GM19239 (cell line): ENCODE data around the gene IFITM10.

Source experiments
- DNase-seq: peaks from one replicate; pipeline ENCODE4 v3.0.0; 2011; ENCODE audit warnings: low spot score; ENCODE audit not compliant: insufficient read length
- FAIRE-seq: peaks from 2 replicates; lab custom pipeline; 2011; peaks lifted over from hg19 to GRCh38; lab: Jason Lieb, UNC

IFITM10 gene

GRCh38 chr11:1750481-1750839, at the start of gene IFITM10:
TSS of gene IFITM10 (minus strand) at chr11:1750595. CDS start at chr11:1750442, 153 bp downstream.
- FAIRE-seq (no peak), DNase-seq (no peak)

GRCh38 chr11:1797391-1798125, 47.2 kb upstream of the IFITM10 start:
- FAIRE-seq, result no peak

GRCh38 chr11:1796413-1797011, 46.1 kb upstream of the IFITM10 start:
- DNase-seq (no peak), FAIRE-seq (no peak)

More at GRCh38 chr11:1797391-1798125, 47.2 kb upstream of the IFITM10 start:
- no peak for DNase-seq

DNA sequence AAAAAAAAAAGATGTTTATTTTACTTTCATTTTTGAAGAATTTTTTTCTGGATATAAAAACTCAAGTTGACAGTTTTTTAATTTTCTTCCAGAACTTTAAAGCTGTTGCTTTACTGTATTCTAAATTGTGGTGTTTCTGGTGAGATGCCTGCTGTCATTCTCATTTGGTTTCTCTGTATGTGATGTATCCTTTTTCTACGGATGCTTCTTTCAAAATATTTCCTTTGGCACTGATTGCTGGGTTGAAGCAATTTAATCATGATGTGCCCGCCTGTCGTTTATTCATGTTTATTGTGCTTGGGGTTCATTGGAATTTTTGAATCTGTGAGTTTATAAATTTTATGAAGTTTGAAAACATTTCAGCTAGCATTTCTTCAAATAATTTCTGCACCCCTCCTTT, 42.7 kb upstream of the IFITM10 start:
- FAIRE-seq (no peak), DNase-seq (no peak)

GRCh38 chr11:1792461-1792860, 42.1 kb upstream of the IFITM10 start:
- no peak for DNase-seq
- FAIRE-seq, result no peak

GRCh38 chr11:1791912-1792311, 41.5 kb upstream of the IFITM10 start:
- no peak for DNase-seq
- no peak for FAIRE-seq

DNA sequence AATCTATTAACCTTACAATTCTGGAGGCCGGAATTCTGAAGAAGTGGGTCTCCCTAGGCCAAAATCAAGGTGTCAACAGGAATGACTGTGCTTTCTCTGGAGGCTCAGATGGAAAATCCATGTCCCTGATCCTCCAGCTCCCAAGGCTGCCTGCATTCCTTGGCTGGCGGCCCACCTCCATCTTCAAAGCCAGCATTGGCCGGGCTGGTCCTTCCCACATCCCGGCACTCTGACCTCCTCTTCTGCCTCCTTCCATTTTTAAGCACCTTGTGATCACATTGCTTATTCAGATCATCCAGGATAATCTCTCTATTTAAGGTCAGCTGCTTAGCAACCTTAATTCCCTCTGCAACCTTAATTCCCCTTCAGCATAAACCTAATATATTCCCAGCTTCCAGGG, 36.1 kb upstream of the IFITM10 start:
- FAIRE-seq, result no peak
- DNase-seq, result no peak

DNA sequence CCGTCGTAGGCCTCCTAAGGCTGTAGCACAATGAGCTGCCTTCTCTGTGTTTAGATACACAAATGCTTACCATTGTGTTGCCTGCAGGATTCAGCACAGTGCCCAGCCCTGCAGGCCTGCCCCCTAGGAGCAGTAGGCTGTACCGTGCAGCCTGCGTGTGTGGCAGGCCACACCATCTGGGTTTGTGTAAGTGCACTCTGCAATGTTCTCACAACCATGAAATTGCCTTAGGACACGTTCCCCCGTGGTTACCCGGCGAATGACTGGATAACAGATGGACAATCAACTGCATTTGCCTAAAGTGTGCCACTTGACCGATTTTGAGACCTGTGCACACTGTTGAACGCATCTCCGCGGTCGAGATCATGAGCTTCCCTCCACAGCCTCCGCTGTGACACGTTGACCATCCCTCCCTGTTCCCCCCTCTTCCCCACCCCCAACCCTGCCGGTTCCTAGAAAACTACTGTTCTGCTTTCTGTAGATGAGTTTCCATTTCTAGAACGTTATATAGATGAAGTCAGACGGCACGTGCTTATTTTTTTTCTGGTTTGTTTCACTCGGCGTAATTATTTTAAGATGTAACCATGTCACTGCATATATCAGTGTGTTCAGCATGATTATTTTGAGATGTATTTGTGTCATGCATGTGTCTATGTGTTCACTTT, 35.5 kb upstream of the IFITM10 start:
- FAIRE-seq, result no peak
- no peak for DNase-seq

GRCh38 chr11:1784761-1785650, 34.6 kb upstream of the IFITM10 start:
- DNase-seq, result no peak
- FAIRE-seq, result no peak

- no peak for FAIRE-seq
- DNase-seq, result no peak
Observed at GRCh38 chr11:1783725-1784529, 33.5 kb upstream of the IFITM10 start.

- DNase-seq, result no peak
- no peak for FAIRE-seq
Observed at GRCh38 chr11:1782831-1783724, 32.7 kb upstream of the IFITM10 start.

DNA sequence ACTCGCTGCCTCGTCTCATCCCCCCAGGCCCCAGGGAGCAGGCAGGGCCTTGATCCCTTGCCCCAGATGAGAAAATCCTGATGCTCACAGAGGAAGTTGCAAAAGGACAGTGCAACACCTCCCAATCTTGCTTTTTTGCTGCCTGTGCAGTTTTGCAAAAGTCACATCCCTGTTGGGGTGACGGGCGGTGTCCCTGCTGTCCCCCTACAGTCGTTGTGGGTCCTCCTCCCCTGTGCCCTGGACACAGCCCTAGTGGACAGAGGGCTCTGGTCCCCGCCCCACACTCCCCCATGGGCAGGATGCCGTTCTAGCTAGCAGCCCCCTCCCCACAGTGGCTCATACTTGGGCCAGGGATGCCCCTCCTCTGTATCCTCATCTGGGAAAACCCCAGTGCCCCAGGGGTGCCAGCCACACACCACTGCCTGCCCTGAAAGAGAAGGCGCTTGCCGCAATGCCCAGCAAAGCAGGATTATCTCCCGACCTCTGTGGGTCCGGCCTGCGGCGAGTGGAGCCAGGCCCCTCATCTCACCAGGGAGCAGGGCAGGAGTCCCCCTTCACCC, 31.7 kb upstream of the IFITM10 start:
- no peak for DNase-seq
- FAIRE-seq, result no peak

DNA sequence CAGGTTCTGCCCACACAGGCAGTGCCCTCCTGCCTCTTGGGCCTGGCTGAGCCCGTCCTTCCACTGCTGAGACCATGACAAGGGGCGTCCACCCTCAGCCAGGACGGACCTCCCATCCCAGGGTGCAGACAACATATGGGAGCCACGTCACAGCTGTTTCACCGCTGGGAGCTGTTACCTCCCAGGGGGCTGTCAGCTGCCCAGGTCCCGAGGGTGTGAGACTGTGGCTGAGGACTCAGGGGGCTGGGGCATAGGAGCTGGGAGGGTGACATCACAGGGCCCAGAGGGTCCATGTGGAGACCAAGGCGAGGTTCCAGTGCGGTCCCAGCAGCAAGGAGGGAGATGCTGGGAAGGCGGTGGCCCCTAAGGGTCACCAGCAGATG, 31.2 kb upstream of the IFITM10 start:
- DNase-seq (no peak), FAIRE-seq (no peak)

DNA sequence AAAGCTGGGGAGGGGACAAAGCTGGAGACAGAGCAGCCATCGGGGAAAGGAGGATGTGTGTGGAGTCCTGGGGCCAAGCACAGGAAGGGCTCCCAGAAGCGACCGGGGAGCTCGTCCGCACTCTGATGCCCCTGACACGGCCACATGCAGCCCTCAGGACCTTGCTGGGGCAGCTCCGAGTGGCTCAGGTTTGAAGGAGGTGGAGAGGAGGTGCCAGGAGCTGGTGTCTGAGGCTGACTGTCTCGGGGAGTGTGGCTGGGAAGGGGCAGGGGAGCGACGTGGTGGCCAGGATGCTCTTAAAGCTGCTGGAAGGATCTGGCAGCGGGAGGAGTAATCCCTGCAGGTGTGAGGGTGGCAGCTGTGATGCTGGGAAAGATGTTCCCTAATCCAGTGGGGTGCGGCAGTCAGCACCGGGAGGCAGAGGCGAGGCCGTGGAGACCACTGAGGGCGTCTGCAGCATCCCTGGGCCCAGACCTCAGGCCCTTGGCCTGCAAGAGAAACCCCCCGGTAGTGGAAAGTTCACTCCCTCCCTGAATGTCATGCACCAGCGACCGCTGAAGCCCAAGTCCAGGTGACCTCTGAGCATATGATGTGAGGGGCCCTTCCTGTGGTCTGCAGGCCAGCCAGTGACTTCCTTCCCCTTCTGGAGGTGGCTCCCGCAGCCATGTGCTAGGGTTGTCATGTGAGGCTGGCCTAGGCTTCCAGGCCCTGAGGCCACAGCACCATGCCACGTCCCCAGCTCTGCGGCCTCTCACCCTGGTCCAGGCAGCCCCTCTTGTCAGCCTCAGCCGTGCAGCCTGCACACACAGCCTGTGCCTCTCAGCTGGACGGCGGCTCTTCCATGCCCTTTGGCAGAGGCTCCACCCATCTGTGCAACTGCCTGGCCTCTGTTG, 30.6 kb upstream of the IFITM10 start:
- DNase-seq (no peak), FAIRE-seq (no peak)

- FAIRE-seq, result no peak
- no peak for DNase-seq
Observed at GRCh38 chr11:1779806-1780699, 29.7 kb upstream of the IFITM10 start.

GRCh38 chr11:1779034-1779805, 28.8 kb upstream of the IFITM10 start:
- no peak for FAIRE-seq

More at GRCh38 chr11:1779034-1779805, 28.8 kb upstream of the IFITM10 start:
- DNase-seq, result no peak
